ENCODE data around the gene DNASE2B.

The DNASE2B gene

GRCh38 chr1:84365225-84366221 lies 32.8 kb upstream of the DNASE2B start:
- DNase-seq (ENCODE audit: extremely low read depth, low read depth) = peak; percentile 79
- no peak for TF ChIP-seq CTCF (IDR thresholded peaks at IDR 0.05; ENCODE audit: low read depth, low read length)

GRCh38 chr1:84366786-84367185 lies 31.5 kb upstream of the DNASE2B start:
- peak; percentile 44 for DNase-seq (ENCODE audit: extremely low read depth, low read depth)
- TF ChIP-seq CTCF (IDR thresholded peaks at IDR 0.05; ENCODE audit: low read depth, low read length) = no peak

- no peak for TF ChIP-seq CTCF (IDR thresholded peaks at IDR 0.05; ENCODE audit: low read depth, low read length)
- DNase-seq (ENCODE audit: extremely low read depth, low read depth) = no peak
Measured at GRCh38 chr1:84367219-84367618, 31.1 kb upstream of the DNASE2B start.

- no peak for DNase-seq (ENCODE audit: extremely low read depth, low read depth)
- TF ChIP-seq CTCF (IDR thresholded peaks at IDR 0.05; ENCODE audit: low read depth, low read length) = no peak
Measured at GRCh38 chr1:84368441-84368840, 29.8 kb upstream of the DNASE2B start.

- no peak for DNase-seq (ENCODE audit: extremely low read depth, low read depth)
- no peak for TF ChIP-seq CTCF (IDR thresholded peaks at IDR 0.05; ENCODE audit: low read depth, low read length)
Measured at GRCh38 chr1:84370266-84370665, 28.0 kb upstream of the DNASE2B start.

- no peak for TF ChIP-seq CTCF (IDR thresholded peaks at IDR 0.05; ENCODE audit: low read depth, low read length)
- DNase-seq (ENCODE audit: extremely low read depth, low read depth) = no peak
Measured at GRCh38 chr1:84370831-84371394, 27.4 kb upstream of the DNASE2B start.

Measured in AG09319 (cell line).